ENCODE results near the gene SCAMP5.

SCAMP5 gene

GRCh38 chr15:74976159-74976558 lies 19.2 kb upstream of the SCAMP5 start:
- TF ChIP-seq CTCF (IDR thresholded peaks at IDR 0.05): no peak
- no peak overlapping the region for H3K27ac ChIP-seq

GRCh38 chr15:74977599-74977998 lies 17.8 kb upstream of the SCAMP5 start:
- no peak for TF ChIP-seq CTCF (IDR thresholded peaks at IDR 0.05)
- Histone ChIP-seq H3K4me3 (no peak overlapping the region), H3K27ac (no peak overlapping the region)
- no peak for DNase-seq (ENCODE audit: low spot score)

More at GRCh38 chr15:74976159-74976558, 19.2 kb upstream of the SCAMP5 start:
- DNase-seq (ENCODE audit: low spot score): no peak
- no peak overlapping the region for H3K4me3 ChIP-seq

- TF ChIP-seq CTCF (IDR thresholded peaks at IDR 0.05): no peak
- no peak overlapping the region for H3K4me3 ChIP-seq
- no peak overlapping the region for H3K27ac ChIP-seq
- no peak for DNase-seq (ENCODE audit: low spot score)
Observed at GRCh38 chr15:74978077-74978476, 17.3 kb upstream of the SCAMP5 start.

GRCh38 chr15:74978503-74978902 lies 16.9 kb upstream of the SCAMP5 start:
- DNase-seq (ENCODE audit: low spot score): no peak
- no peak overlapping the region for H3K27ac ChIP-seq
- TF ChIP-seq CTCF (IDR thresholded peaks at IDR 0.05): no peak
- no peak overlapping the region for H3K4me3 ChIP-seq

GRCh38 chr15:74982183-74982582 lies 13.2 kb upstream of the SCAMP5 start:
- Histone ChIP-seq H3K4me3 (no peak overlapping the region), H3K27ac (no peak overlapping the region)
- TF ChIP-seq CTCF (IDR thresholded peaks at IDR 0.05): no peak
- DNase-seq (ENCODE audit: low spot score): no peak

- TF ChIP-seq CTCF (IDR thresholded peaks at IDR 0.05): no peak
- no peak for DNase-seq (ENCODE audit: low spot score)
- H3K27ac ChIP-seq: no peak overlapping the region
- H3K4me3 ChIP-seq: no peak overlapping the region
Observed at GRCh38 chr15:74983725-74984231, 11.6 kb upstream of the SCAMP5 start.

- DNase-seq (ENCODE audit: low spot score): no peak
- H3K4me3 ChIP-seq: no peak overlapping the region
- no peak for TF ChIP-seq CTCF (IDR thresholded peaks at IDR 0.05)
- H3K27ac ChIP-seq: no peak overlapping the region
Observed at GRCh38 chr15:74988007-74988800, 7.2 kb upstream of the SCAMP5 start.
